LNCAP (cell line): ENCODE measurements around the gene CLMP.

Source experiments
- CTCF ChIP-seq: fragments of 450-650 bp; IDR thresholded peaks from 2 replicates; pipeline ENCODE4 v1.5.1; 2017; ENCODE audit warnings: mild to moderate bottlenecking

Gene CLMP

GRCh38 chr11:123170929-123171328, 24.1 kb downstream of the CLMP start:
- TF ChIP-seq CTCF, result no peak

GRCh38 chr11:123169821-123170220, 25.2 kb downstream of the CLMP start:
- no peak for TF ChIP-seq CTCF

- TF ChIP-seq CTCF, result no peak
Observed at GRCh38 chr11:123168955-123169484, 26.0 kb downstream of the CLMP start.

- no peak for TF ChIP-seq CTCF
Observed at GRCh38 chr11:123168241-123168640, 26.8 kb downstream of the CLMP start.

GRCh38 chr11:123166071-123166559, 28.9 kb downstream of the CLMP start:
- TF ChIP-seq CTCF, result peak; percentile 32; the same call in 1 of the 2 replicates

GRCh38 chr11:123164732-123165450, 30.2 kb downstream of the CLMP start:
- TF ChIP-seq CTCF, result no peak

GRCh38 chr11:123163621-123164020, 31.4 kb downstream of the CLMP start:
- no peak for TF ChIP-seq CTCF
